22Rv1 (cell line): ENCODE data around the gene PTPRZ1.

Source experiments
- H3K27ac ChIP-seq: fragments of 450-650 bp; 2 replicates; pipeline ENCODE4 v1.5.1; 2017
- CTCF ChIP-seq: fragments of 450-650 bp; IDR thresholded peaks from 2 replicates; pipeline ENCODE4 v1.5.1; 2017; ENCODE audit warnings: mild to moderate bottlenecking
- ZFX ChIP-seq: fragments of 450-650 bp; IDR thresholded peaks from 2 replicates; pipeline ENCODE4 v1.6.1; 2017; ENCODE audit warnings: antibody characterized with exemption, borderline replicate concordance

The PTPRZ1 gene

GRCh38 chr7:121953601-121954000 is 80.6 kb downstream of the PTPRZ1 start:
- no peak for TF ChIP-seq CTCF
- TF ChIP-seq ZFX, result no peak
- H3K27ac ChIP-seq, result no peak overlapping the region

- no peak for TF ChIP-seq ZFX
- TF ChIP-seq CTCF, result no peak
- no peak overlapping the region for H3K27ac ChIP-seq
These were observed 81.8 kb downstream of the PTPRZ1 start for GRCh38 chr7:121954803-121955202.

- TF ChIP-seq ZFX, result no peak
- no peak for TF ChIP-seq CTCF
- H3K27ac ChIP-seq, result no peak overlapping the region
These were observed 84.7 kb downstream of the PTPRZ1 start for GRCh38 chr7:121957626-121958025.

- H3K27ac ChIP-seq, result no peak overlapping the region
- TF ChIP-seq CTCF, result no peak
- TF ChIP-seq ZFX, result no peak
These were observed 87.7 kb downstream of the PTPRZ1 start for GRCh38 chr7:121960678-121961077.

GRCh38 chr7:121961089-121961867 is 88.3 kb downstream of the PTPRZ1 start:
- TF ChIP-seq ZFX (no peak), CTCF (no peak)
- H3K27ac ChIP-seq, result no peak overlapping the region

GRCh38 chr7:121966276-121966934 is 93.4 kb downstream of the PTPRZ1 start:
- TF ChIP-seq CTCF (no peak), ZFX (no peak)
- H3K27ac ChIP-seq, result no peak overlapping the region

- H3K27ac ChIP-seq, result no peak overlapping the region
- TF ChIP-seq CTCF, result no peak
- no peak for TF ChIP-seq ZFX
These were observed 94.0 kb downstream of the PTPRZ1 start for GRCh38 chr7:121966935-121967332.
